CD4-positive, alpha-beta T cell treated with Interleukin-21 for 1 hour (primary cell): ENCODE data around the gene PTPRS.

Experiments used
- DNase-seq: peaks from one replicate; pipeline ENCODE4 v3.0.0-alpha.2; 2020

PTPRS gene

GRCh38 chr19:5304486-5304885 lies 36.1 kb downstream of the PTPRS start:
- DNase-seq = no peak

- DNase-seq = no peak
These were observed 37.4 kb downstream of the PTPRS start for GRCh38 chr19:5303208-5303607.

GRCh38 chr19:5302396-5302795 lies 38.2 kb downstream of the PTPRS start:
- DNase-seq = no peak

- no peak for DNase-seq
These were observed 41.5 kb downstream of the PTPRS start for GRCh38 chr19:5299137-5299536.

- no peak for DNase-seq
These were observed 42.1 kb downstream of the PTPRS start for GRCh38 chr19:5298471-5298901.

- DNase-seq = no peak
These were observed 43.3 kb downstream of the PTPRS start for GRCh38 chr19:5297272-5297669.

- no peak for DNase-seq
These were observed 43.9 kb downstream of the PTPRS start for GRCh38 chr19:5296457-5297271.

- DNase-seq = no peak
These were observed 44.6 kb downstream of the PTPRS start for GRCh38 chr19:5296021-5296420.

GRCh38 chr19:5294403-5295160 lies 46.0 kb downstream of the PTPRS start:
- no peak for DNase-seq

- DNase-seq = no peak
These were observed 46.8 kb downstream of the PTPRS start for GRCh38 chr19:5293612-5294378.

GRCh38 chr19:5292822-5293611 lies 47.6 kb downstream of the PTPRS start:
- peak; percentile 38 for DNase-seq

- peak; percentile 8 for DNase-seq
These were observed 48.2 kb downstream of the PTPRS start for GRCh38 chr19:5292453-5292821.

GRCh38 chr19:5291588-5292193 lies 48.9 kb downstream of the PTPRS start:
- DNase-seq = no peak
